ENCODE measurements around the gene MAJIN.

DNA sequence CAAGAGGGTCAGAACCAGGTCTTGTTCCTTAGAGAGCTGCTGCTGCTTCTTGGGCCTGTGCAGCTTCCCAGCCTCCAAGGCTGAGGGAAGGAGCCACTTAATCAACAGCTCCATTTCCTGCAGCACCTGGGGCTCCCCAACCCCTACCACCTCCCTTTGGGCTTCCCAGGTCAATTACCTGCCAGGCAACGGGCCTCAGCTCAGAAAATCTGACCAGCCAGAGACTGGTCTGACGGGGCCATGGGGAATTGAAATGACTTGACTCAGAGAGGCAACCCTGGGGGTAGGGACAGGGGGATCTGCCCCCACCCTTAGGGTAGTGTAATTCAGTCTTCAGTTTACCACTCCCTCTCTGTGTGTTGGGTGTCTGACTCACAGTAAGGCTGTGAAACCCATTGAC, 4.7 kb upstream of the MAJIN start:
- TF ChIP-seq, protein P1, sequence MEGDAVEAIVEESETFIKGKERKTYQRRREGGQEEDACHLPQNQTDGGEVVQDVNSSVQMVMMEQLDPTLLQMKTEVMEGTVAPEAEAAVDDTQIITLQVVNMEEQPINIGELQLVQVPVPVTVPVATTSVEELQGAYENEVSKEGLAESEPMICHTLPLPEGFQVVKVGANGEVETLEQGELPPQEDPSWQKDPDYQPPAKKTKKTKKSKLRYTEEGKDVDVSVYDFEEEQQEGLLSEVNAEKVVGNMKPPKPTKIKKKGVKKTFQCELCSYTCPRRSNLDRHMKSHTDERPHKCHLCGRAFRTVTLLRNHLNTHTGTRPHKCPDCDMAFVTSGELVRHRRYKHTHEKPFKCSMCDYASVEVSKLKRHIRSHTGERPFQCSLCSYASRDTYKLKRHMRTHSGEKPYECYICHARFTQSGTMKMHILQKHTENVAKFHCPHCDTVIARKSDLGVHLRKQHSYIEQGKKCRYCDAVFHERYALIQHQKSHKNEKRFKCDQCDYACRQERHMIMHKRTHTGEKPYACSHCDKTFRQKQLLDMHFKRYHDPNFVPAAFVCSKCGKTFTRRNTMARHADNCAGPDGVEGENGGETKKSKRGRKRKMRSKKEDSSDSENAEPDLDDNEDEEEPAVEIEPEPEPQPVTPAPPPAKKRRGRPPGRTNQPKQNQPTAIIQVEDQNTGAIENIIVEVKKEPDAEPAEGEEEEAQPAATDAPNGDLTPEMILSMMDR (IDR thresholded peaks at IDR 0.05): no peak
- TF ChIP-seq EP300 (IDR thresholded peaks at IDR 0.05) (no peak), POLR2A (IDR thresholded peaks at IDR 0.05) (no peak)
